HS-27A (cell line): ENCODE results near the gene ZBTB22.
A peak's percentile ranks its signal among the peaks of the same experiment; 100 is the strongest.

Experiments used
- DNase-seq: peaks from one replicate; pipeline ENCODE4 v3.0.0-alpha.2; 2012; ENCODE audit warnings: low read depth, missing footprints

Gene ZBTB22

GRCh38 chr6:33324125-33324524 lies 6.6 kb upstream of the ZBTB22 start:
- DNase-seq = no peak

GRCh38 chr6:33323623-33323948 lies 6.0 kb upstream of the ZBTB22 start:
- DNase-seq = no peak

GRCh38 chr6:33321227-33321626 lies 3.7 kb upstream of the ZBTB22 start:
- DNase-seq = no peak

GRCh38 chr6:33320315-33321181 lies 3.0 kb upstream of the ZBTB22 start:
- DNase-seq = peak; percentile 77

- DNase-seq = no peak
These were observed 2.4 kb upstream of the ZBTB22 start for GRCh38 chr6:33319939-33320314.

GRCh38 chr6:33318426-33319073 lies 1.0 kb upstream of the ZBTB22 start:
- DNase-seq = no peak

- no peak for DNase-seq
These were observed 200 bp downstream of the ZBTB22 start for GRCh38 chr6:33317419-33317668.

GRCh38 chr6:33316603-33317418 lies 733 bp downstream of the ZBTB22 start:
- DNase-seq = no peak

- DNase-seq = no peak
These were observed 1.5 kb downstream of the ZBTB22 start for GRCh38 chr6:33315793-33316602.

- no peak for DNase-seq
These were observed 2.4 kb downstream of the ZBTB22 start for GRCh38 chr6:33314943-33315792.

GRCh38 chr6:33314515-33314942 lies 3.0 kb downstream of the ZBTB22 start:
- DNase-seq = no peak

- peak; percentile 29 for DNase-seq
These were observed 3.6 kb downstream of the ZBTB22 start, which contains the start of gene TAPBP for GRCh38 chr6:33313709-33314514. Gene TAPBP, minus strand, starts transcription at chr6:33314078. Its CDS starts 37 bp downstream, at chr6:33314041.

- DNase-seq = no peak
These were observed 4.3 kb downstream of the ZBTB22 start for GRCh38 chr6:33313105-33313708.

- no peak for DNase-seq
These were observed 5.0 kb downstream of the ZBTB22 start for GRCh38 chr6:33312361-33313104.

GRCh38 chr6:33306356-33306755 lies 11.2 kb downstream of the ZBTB22 start:
- no peak for DNase-seq

- no peak for DNase-seq
These were observed 12.5 kb downstream of the ZBTB22 start for GRCh38 chr6:33305052-33305451.

- DNase-seq = no peak
These were observed 13.3 kb downstream of the ZBTB22 start for GRCh38 chr6:33304216-33304615.

GRCh38 chr6:33301877-33302276 lies 15.7 kb downstream of the ZBTB22 start:
- no peak for DNase-seq
